GM21825 (cell line): ENCODE measurements around the gene TNFSF4.
"Not testable (repeated sequence)": the region's sequence is repeated elsewhere in the genome, so short reads cannot be mapped to it uniquely, and the experiment has no call there.

Experiments used
- ATAC-seq: cut with Tn5 transposase; IDR thresholded peaks from one replicate; pipeline ENCODE4 v1.9.1; 2021; ENCODE audit warnings: mild to moderate bottlenecking, moderate library complexity; ENCODE audit not compliant: unreplicated experiment

Gene TNFSF4

GRCh38 chr1:173164178-173164577 is 43.0 kb downstream of the TNFSF4 start:
- no peak for ATAC-seq

GRCh38 chr1:173163222-173163621 is 43.9 kb downstream of the TNFSF4 start:
- no peak for ATAC-seq

- no peak for ATAC-seq
Observed at GRCh38 chr1:173162601-173163000, 44.5 kb downstream of the TNFSF4 start.

GRCh38 chr1:173161510-173162221 is 45.5 kb downstream of the TNFSF4 start:
- no peak for ATAC-seq

GRCh38 chr1:173153964-173154363 is 53.2 kb downstream of the TNFSF4 start:
- not testable (repeated sequence) for ATAC-seq

- ATAC-seq: no peak
Observed at GRCh38 chr1:173153503-173153902, 53.6 kb downstream of the TNFSF4 start.

GRCh38 chr1:173152598-173152997 is 54.5 kb downstream of the TNFSF4 start:
- no peak for ATAC-seq

GRCh38 chr1:173150795-173151194 is 56.3 kb downstream of the TNFSF4 start:
- no peak for ATAC-seq

- ATAC-seq: no peak
Observed at GRCh38 chr1:173149887-173150286, 57.2 kb downstream of the TNFSF4 start.

- no peak for ATAC-seq
Observed at GRCh38 chr1:173148971-173149370, 58.2 kb downstream of the TNFSF4 start.

- no peak for ATAC-seq
Observed at GRCh38 chr1:173148545-173148944, 58.6 kb downstream of the TNFSF4 start.

- ATAC-seq: no peak
Observed at GRCh38 chr1:173140733-173141132, 66.4 kb downstream of the TNFSF4 start.

GRCh38 chr1:173139706-173140105 is 67.4 kb downstream of the TNFSF4 start:
- no peak for ATAC-seq

GRCh38 chr1:173137107-173137706 is 69.9 kb downstream of the TNFSF4 start:
- ATAC-seq: no peak

GRCh38 chr1:173134800-173135199 is 72.3 kb downstream of the TNFSF4 start:
- no peak for ATAC-seq

- no peak for ATAC-seq
Observed at GRCh38 chr1:173134029-173134428, 73.1 kb downstream of the TNFSF4 start.
